ENCODE data around the gene PPP6R3. TPM values are rescaled to one million over a fixed set of nuclear protein-coding genes. Genes with fewer than 3 reads are reported as not detected.

The PPP6R3 gene
- total and polyA plus RNA-seq, 10 of the 15 experiments (the other 5 are each of a cell fraction or from before 2014, with no cell fraction given): 12.4 to 123 (median 74.1) TPM

GRCh38 chr11:68424981-68425865 is 35.3 kb upstream of the PPP6R3 start:
- ATAC-seq (no peak), FAIRE-seq (no peak), DNase-seq (ENCODE audit: low read depth, low spot score) (no peak)
- Histone ChIP-seq H3K9me3 (replicated peaks; ENCODE audit: control insufficient read depth, insufficient read depth, low read length) (peaks cover 10% of the 10 kb centered on the region; the same call in 2 of the 3 replicates), H3K4me1 (ENCODE audit: control insufficient read depth, insufficient read depth, low read length) (no peaks in the 10 kb centered on the region), H3K4me2 (ENCODE audit: control insufficient read depth, insufficient read depth) (no peak overlapping the region), H3K79me2 (ENCODE audit: control insufficient read depth, insufficient read depth, low read length) (no peaks in the 10 kb centered on the region), H3K36me3 (ENCODE audit: control insufficient read depth in 2 of 2, insufficient read depth in 2 of 2, low read length in 1 of 2) (peaks cover 15 to 28% of the 10 kb centered on the region in 2 experiments), H2AFZ (ENCODE audit: control insufficient read depth, low read depth, low read length) (no peak overlapping the region), H4K20me1 (ENCODE audit: control insufficient read depth, insufficient read depth) (no peaks in the 10 kb centered on the region), H3K4me3 (no peak overlapping the region), H3K9ac (ENCODE audit: control insufficient read depth, insufficient read depth, low read length) (no peak overlapping the region), H3K27me3 (replicated peaks in 1 of 2; ENCODE audit: control insufficient read depth in 2 of 2, insufficient read depth in 2 of 2, low read length in 1 of 2) (no peaks in the 10 kb centered on the region), H3K27ac (ENCODE audit: control insufficient read depth, insufficient read depth) (no peak overlapping the region)
- CTCF ChIA-PET: no interaction called here
- TF ChIP-seq POU2F2 (IDR thresholded peaks at IDR 0.05; ENCODE audit: borderline replicate concordance, low read depth, low read length) (no peak), MAX (IDR thresholded peaks at IDR 0.05; ENCODE audit: low read depth, low read length) (no peak), EGR1 (IDR thresholded peaks at IDR 0.05; ENCODE audit: borderline replicate concordance in 1 of 2, low read depth in 2 of 2, low read length in 2 of 2) (no peak), POLR2AphosphoS2 (IDR thresholded peaks at IDR 0.05; ENCODE audit: low read depth, low read length) (no peak), ZNF622 (IDR thresholded peaks at IDR 0.05) (no peak), MLLT1 (IDR thresholded peaks at IDR 0.05) (no peak), IRF4 (IDR thresholded peaks at IDR 0.05; ENCODE audit: low read depth, low read length) (no peak), HDAC2 (IDR thresholded peaks at IDR 0.05) (no peak), ZNF592 (IDR thresholded peaks at IDR 0.05) (no peak), RELB (IDR thresholded peaks at IDR 0.05; ENCODE audit: low read depth) (no peak)
- in situ Hi-C loops (cut with MboI): no loop called here
- WGBS (ENCODE audit: insufficient coverage, insufficient replicate concordance, low lambda C conversion rate, missing lambda C conversion rate): 87% methylated on average over 39 of the region's 40 CpGs
- RAD21 ChIA-PET (ENCODE audit: unreplicated experiment): no interaction called here
- no TSS peak for BruUV-seq (replicated peaks)
- intact Hi-C loops (cut with micrococcal nuclease; ENCODE audit: unreplicated experiment): no loop called here
- POLR2A ChIA-PET: no interaction called here
- SMC1A ChIA-PET (ENCODE audit: uncharacterized antibody, unreplicated experiment): no interaction called here
